Esophagus squamous epithelium (tissue), 5 donors: ENCODE data around the gene BLOC1S2. TPM values are rescaled to one million over a fixed set of nuclear protein-coding genes. Genes with fewer than 3 reads are reported as not detected.

ENCODE experiments used
- DNase-seq: peaks from one replicate; lab custom pipeline; 2025; lab: John Stamatoyannopoulos, UW
- H3K27ac ChIP-seq, 4 donors: fragments of 200-600 bp; sonication (generic); one replicate each; pipeline ENCODE4 v1.5.1; 2016 to 2019; ENCODE audit warnings: mild to moderate bottlenecking in 1 of 4
- H3K27me3 ChIP-seq, 4 donors: fragments of 200-600 bp; sonication (generic); 1 replicate in 3 of 4; 2 replicates in 1 of 4; pipeline versions ENCODE4 v1.5.1 to v1.6.0; 2017 to 2021; ENCODE audit warnings: antibody characterized with exemption in 1 of 4
- H3K36me3 ChIP-seq, 3 donors: fragments of 200-600 bp; sonication (generic); one replicate each; pipeline ENCODE4 v1.5.1; 2016 to 2019
- H3K4me1 ChIP-seq, 3 donors: fragments of 200-600 bp; sonication (generic); one replicate each; pipeline ENCODE4 v1.5.1; 2017 to 2019
- H3K4me3 ChIP-seq, 4 donors: fragments of 200-600 bp; sonication (generic); 1 replicate in 3 of 4; 2 replicates in 1 of 4; pipeline ENCODE4 v1.5.1; 2016 to 2019; ENCODE audit warnings: mild to moderate bottlenecking in 2 of 4, moderate library complexity in 1 of 4
- H3K9me3 ChIP-seq, 3 donors: fragments of 200-600 bp; sonication (generic); one replicate each; pipeline ENCODE4 v1.5.1; 2016 to 2019
- POLR2A ChIP-seq, 4 donors: fragments of 450-650 bp; IDR thresholded peaks; one replicate each; pipeline ENCODE4 v1.6.1; 2017; ENCODE audit warnings: antibody characterized with exemption in 4 of 4, mild to moderate bottlenecking in 4 of 4, moderate library complexity in 3 of 4
- WGBS, 2 donors: methylation state at CpG; one replicate each; pipeline ENCODE4 v1.1.5; 2018; 5-methylcytosine and 5-hydroxymethylcytosine counted together
- intact Hi-C: fragments of 100-400 bp; cut with DNase I; formaldehyde crosslinking; loops from one replicate; pipeline ENCODE4 v1.15.0; 2022
- total RNA-seq, 4 donors: library from RNA; depleted of rRNA; stranded (reverse); fragments of >200 nt; gene quantifications; one replicate each; pipeline ENCODE4 v1.1.0, GENCODE V29; 2016
- TF ChIP-seq, protein P1 (sequence below), 6 experiments: fragments of 450-650 bp in 4 of 6; fragments of 200-600 bp in 2 of 6; sonication (generic) in 2 of 6; IDR thresholded peaks; one replicate each; pipeline ENCODE4 v1.5.1; 2016 to 2019; ENCODE audit warnings: antibody characterized with exemption in 6 of 6, mild to moderate bottlenecking in 4 of 6, moderate library complexity in 4 of 6
- donor health status: DM: yes; HTN: yes; CAD: no.

Gene BLOC1S2
- total RNA-seq, 4 donors from 2014 or later = 38.3 to 73.1 (median 54.5) TPM

DNA sequence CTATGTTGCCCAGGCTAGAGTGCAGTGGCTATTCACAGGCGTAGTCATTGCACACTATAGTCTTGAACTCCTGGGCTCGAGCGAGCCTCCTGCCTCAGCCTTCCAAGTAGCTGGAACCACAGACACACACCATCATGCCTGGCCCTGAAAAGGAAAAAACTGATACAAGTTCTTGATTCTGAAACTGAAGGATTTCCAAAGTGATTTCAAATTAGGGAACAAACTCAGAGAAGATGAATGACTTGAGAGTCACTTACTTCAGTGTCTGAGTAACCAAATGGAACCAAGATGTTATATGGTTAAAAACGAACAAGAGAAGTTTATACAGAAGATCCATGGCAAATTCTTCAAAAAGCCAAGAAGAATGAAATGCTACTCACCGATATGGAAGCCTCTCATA, 33.4 kb downstream of the BLOC1S2 start:
- Histone ChIP-seq H3K4me3 (no peak overlapping the region), H3K4me1 (no peaks in the 10 kb centered on the region), H3K9me3 (no peaks in the 10 kb centered on the region), H3K27me3 (no peaks in the 10 kb centered on the region), H3K27ac (no peak overlapping the region), H3K36me3 (peaks cover 0 to 100% (median 20%) of the 10 kb centered on the region in 3 donors)
- intact Hi-C loops = no loop called here
- TF ChIP-seq, protein P1, sequence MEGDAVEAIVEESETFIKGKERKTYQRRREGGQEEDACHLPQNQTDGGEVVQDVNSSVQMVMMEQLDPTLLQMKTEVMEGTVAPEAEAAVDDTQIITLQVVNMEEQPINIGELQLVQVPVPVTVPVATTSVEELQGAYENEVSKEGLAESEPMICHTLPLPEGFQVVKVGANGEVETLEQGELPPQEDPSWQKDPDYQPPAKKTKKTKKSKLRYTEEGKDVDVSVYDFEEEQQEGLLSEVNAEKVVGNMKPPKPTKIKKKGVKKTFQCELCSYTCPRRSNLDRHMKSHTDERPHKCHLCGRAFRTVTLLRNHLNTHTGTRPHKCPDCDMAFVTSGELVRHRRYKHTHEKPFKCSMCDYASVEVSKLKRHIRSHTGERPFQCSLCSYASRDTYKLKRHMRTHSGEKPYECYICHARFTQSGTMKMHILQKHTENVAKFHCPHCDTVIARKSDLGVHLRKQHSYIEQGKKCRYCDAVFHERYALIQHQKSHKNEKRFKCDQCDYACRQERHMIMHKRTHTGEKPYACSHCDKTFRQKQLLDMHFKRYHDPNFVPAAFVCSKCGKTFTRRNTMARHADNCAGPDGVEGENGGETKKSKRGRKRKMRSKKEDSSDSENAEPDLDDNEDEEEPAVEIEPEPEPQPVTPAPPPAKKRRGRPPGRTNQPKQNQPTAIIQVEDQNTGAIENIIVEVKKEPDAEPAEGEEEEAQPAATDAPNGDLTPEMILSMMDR (IDR thresholded peaks at IDR 0.05) = no peak
- no peak for TF ChIP-seq POLR2A (IDR thresholded peaks at IDR 0.05)
- WGBS, 2 donors = 95 to 97% methylated on average over 5 of the region's 5 CpGs
- DNase-seq = no peak

DNA sequence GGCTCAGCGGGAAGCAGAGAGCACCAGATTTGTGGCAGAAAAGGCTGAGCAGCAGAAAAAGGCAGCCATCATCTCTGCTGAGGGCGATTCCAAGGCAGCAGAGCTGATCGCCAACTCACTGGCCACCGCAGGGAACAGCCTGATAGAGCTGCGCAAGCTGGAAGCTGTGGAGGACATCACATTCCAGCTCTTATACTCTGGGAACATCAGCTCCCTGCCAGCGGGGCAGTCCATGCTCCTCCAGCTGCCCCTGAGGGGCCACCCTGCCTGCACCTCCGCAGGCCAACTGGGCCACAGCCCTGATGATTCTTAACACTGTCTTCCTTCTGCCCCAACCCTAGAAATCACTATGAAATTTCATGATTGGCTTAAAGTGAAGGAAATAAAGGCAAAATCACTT, 37.7 kb downstream of the BLOC1S2 start:
- Histone ChIP-seq H3K4me1 (no peaks in the 10 kb centered on the region), H3K9me3 (no peaks in the 10 kb centered on the region), H3K27ac (no peak overlapping the region), H3K36me3 (peaks cover 0 to 100% (median 38%) of the 10 kb centered on the region in 3 donors), H3K4me3 (no peak overlapping the region), H3K27me3 (no peaks in the 10 kb centered on the region)
- intact Hi-C loops = no loop called here
- TF ChIP-seq POLR2A (IDR thresholded peaks at IDR 0.05) = no peak
- TF ChIP-seq, protein P1 (IDR thresholded peaks at IDR 0.05) = no peak
- WGBS, 2 donors = 94 to 96% methylated on average over 3 to 7 of the region's 7 CpGs
- DNase-seq = no peak

DNA sequence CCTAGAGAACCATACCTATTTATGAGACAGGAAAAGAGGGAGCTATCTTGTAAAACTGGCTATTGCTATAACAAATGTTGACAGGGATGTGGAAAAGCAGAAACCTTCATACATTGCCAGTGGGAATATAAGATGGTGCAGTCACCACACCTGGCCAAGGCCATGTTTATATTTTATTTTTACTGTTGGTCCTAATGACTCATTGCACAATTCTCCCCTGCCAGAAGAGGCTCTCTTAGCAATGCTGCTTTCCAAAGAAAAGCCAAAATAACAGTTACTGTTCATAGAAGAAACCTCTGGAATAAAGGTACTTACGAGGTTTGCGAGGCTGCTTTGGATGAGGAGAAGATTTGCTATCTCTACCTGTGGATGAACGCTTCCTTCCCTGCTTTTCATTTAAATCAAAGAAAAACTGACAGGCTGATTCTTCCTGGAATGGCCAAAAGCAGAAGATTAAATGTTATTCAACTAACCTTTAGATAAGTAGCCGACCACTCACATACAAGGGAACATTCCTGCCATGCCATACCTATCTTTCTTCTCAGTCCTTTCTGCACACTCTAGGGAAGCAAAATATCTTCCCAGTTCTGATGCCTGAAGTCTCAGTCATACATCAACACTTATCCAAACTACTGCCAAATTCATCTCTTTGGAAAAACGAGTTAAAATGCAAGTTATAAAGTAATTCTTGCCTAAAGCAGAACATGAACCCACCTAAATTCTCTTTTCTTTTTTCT, 40.8 kb downstream of the BLOC1S2 start:
- TF ChIP-seq, protein P1 (IDR thresholded peaks at IDR 0.05) = no peak
- TF ChIP-seq POLR2A (IDR thresholded peaks at IDR 0.05) = no peak
- Histone ChIP-seq H3K27ac (no peak overlapping the region), H3K4me3 (no peak overlapping the region), H3K27me3 (no peaks in the 10 kb centered on the region), H3K4me1 (no peaks in the 10 kb centered on the region), H3K9me3 (no peaks in the 10 kb centered on the region), H3K36me3 (peaks cover 0 to 100% (median 38%) of the 10 kb centered on the region in 3 donors)
- intact Hi-C loops = no loop called here
- WGBS, 2 donors = 92 to 94% methylated on average over 5 of the region's 5 CpGs
- DNase-seq = no peak

DNA sequence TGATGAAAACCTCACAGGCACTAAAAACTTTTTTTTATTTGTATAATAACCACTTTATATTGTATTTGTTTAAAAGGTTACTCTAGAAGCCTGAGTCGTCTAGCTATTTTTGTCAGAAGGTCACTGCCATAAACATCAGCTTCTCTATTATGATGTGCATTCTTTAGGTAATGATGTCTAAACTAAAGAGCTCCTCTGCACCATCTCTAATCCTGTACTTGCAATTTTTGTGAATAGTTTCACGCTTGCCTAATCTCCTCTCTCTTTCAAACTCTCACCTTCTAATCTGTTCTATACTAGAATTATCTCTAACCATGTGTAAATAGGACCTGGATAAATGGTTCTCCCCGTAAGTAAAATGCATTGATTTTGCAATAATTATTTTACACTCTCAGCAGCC, 46.6 kb downstream of the BLOC1S2 start:
- no peak for TF ChIP-seq POLR2A (IDR thresholded peaks at IDR 0.05)
- TF ChIP-seq, protein P1 (IDR thresholded peaks at IDR 0.05) = no peak
- H3K36me3 ChIP-seq = peaks cover 5 to 100% (median 26%) of the 10 kb centered on the region in 3 donors
- WGBS, 2 donors = 88 to 96% methylated on average over 3 of the region's 3 CpGs
- H3K27me3 ChIP-seq = no peaks in the 10 kb centered on the region
- DNase-seq = no peak
- intact Hi-C loops = no loop called here
- no peaks in the 10 kb centered on the region for H3K4me1 ChIP-seq
- no peaks in the 10 kb centered on the region for H3K9me3 ChIP-seq
- H3K27ac ChIP-seq = no peak overlapping the region
- H3K4me3 ChIP-seq = no peak overlapping the region

DNA sequence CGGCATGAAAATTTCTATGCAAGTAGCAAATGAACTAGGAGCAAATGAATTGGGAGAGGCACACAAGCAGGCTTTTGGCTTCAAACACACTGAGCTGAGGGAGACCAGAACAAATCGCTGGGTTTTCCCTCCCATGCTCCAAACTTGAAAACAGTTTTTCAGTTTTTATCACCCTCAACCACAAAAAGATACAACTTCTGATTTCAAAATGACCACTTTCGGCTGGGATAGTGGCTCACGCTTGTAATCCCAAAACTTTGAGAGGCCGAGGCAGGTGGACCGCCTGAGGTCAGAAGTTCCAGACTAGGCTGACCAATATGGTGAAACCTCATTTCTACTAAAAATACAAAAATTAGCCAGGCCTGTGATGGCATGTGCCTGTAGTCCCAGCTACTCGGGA, 48.1 kb downstream of the BLOC1S2 start:
- 70 to 86% methylated on average over 5 to 7 of the region's 7 CpGs for WGBS, 2 donors
- TF ChIP-seq, protein P1 (IDR thresholded peaks at IDR 0.05) = no peak
- TF ChIP-seq POLR2A (IDR thresholded peaks at IDR 0.05) = no peak
- intact Hi-C loops = no loop called here
- peaks cover 5 to 100% (median 18%) of the 10 kb centered on the region in 3 donors for H3K36me3 ChIP-seq
- H3K4me3 ChIP-seq = no peak overlapping the region
- H3K9me3 ChIP-seq = no peaks in the 10 kb centered on the region
- no peaks in the 10 kb centered on the region for H3K4me1 ChIP-seq
- no peak overlapping the region for H3K27ac ChIP-seq
- no peak for DNase-seq
- no peaks in the 10 kb centered on the region for H3K27me3 ChIP-seq
